Hematopoietic multipotent progenitor cell treated with erythropoietin and hydrocortisone succinate and interleukin-3 and kit ligand, for 17 days (in vitro differentiated cells): ENCODE results near the gene STX18.
"Not testable (repeated sequence)": the region's sequence is repeated elsewhere in the genome, so short reads cannot be mapped to it uniquely, and the experiment has no call there.

Experiments
- DNase-seq: peaks from one replicate; pipeline ENCODE4 v3.0.0-alpha.2; 2015; ENCODE audit warnings: low spot score

STX18 gene

GRCh38 chr4:4479366-4479765 lies 62.5 kb downstream of the STX18 start:
- DNase-seq, result no peak

DNA sequence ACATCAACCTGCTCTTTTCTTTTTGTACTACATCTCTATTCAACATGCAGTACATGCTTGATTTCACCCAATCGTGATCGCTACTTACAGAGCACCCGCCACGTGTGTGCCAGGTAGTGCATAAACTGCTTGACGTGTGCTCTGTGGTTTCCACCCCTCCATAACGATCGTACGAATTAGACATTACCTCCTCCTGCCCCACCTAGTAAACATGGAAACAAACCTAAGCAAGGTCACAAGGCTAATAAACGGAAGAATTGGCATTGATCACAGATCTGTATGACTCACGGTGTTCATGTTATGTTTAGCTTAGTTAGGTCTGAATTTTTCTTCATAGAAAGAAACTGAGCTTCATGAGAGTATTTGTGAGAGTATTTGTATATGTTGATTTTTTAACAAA lies 64.1 kb downstream of the STX18 start:
- no peak for DNase-seq

DNA sequence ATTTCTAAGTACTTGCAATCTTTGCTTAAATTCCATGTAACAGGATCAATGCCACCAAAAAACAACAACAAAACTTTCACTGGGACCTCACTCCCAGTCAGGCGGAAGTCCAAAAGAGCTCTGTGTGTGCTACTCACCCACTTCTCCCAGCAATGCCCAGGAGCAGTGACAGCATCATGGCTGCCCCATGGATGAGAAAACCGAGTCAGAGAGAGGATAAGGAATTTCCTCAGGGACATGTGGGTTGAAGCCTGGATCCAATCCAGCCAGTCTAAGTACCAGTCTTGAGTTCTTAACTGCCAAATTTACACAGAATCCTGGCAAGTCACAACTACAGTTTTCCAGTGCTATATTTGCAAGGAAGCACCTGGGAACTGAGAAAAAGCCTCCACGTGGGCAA lies 64.5 kb downstream of the STX18 start:
- DNase-seq, result no peak

- no peak for DNase-seq
Measured at GRCh38 chr4:4474476-4474875, 67.4 kb downstream of the STX18 start.

- no peak for DNase-seq
Measured at GRCh38 chr4:4472344-4472958, 69.4 kb downstream of the STX18 start.

- DNase-seq, result no peak
Measured at GRCh38 chr4:4471195-4471594, 70.7 kb downstream of the STX18 start.

- no peak for DNase-seq
Measured at GRCh38 chr4:4470208-4470607, 71.6 kb downstream of the STX18 start.

DNA sequence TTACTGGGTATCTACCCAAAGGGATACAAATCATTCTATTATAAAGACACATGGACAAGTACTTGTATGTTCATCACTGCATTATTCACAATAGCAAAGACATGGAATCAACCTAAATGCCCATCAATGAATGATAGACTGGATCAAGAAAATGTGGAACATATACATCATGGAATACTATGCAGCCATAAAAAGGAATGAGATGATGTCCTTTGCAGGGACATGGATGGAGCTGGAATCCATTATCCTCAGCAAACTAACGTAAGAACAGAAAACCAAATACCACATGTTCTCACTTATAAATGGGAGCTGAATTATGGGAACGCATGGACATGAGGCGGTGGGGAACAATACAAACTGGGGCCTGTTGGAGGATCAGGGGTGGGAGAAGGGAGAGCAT lies 76.6 kb downstream of the STX18 start:
- not testable (repeated sequence) for DNase-seq

GRCh38 chr4:4462970-4463369 lies 78.9 kb downstream of the STX18 start:
- DNase-seq, result no peak

DNA sequence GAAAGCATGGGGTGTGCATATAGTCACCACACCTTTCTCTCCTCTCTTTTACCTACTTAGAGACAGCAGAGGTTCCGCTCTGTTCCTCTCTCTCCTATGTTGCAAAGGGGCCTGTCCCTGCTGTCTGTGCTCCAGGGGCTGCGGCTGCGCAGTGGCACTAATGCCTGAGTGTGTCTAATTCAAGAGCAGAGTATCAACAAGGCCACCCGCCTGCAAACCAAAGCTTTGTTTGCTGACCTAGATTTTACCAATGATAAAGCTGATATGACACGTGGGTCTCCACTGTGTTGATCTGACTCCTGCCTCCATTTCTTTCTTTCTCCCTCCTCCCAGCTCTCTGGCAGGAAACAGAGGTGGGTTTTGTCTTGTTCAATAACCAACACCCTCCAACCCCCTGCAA lies 80.0 kb downstream of the STX18 start:
- no peak for DNase-seq

GRCh38 chr4:4461178-4461577 lies 80.7 kb downstream of the STX18 start:
- no peak for DNase-seq

GRCh38 chr4:4460759-4461158 lies 81.1 kb downstream of the STX18 start:
- DNase-seq, result no peak

DNA sequence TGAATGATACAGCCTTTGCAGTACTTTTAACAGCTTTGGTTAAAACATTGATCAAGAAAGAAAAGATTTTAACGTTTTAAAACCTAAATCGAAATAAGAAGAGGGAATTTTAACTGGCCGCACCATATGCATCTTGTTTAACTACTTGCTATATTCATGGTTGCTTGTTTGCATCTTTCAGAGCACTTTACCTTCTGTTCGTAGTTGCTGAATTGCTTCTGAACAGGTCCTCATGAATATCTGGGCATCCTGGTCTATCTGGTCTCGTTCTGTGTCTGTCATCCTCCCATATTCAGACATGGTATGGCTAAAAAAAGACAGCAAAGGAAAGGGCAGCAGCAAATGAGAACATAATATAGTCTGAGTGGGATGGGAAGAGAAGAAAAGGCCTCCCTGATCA lies 82.7 kb downstream of the STX18 start:
- no peak for DNase-seq

- no peak for DNase-seq
Measured at GRCh38 chr4:4457803-4458553, 83.9 kb downstream of the STX18 start.

GRCh38 chr4:4456816-4457578 lies 84.9 kb downstream of the STX18 start:
- no peak for DNase-seq

GRCh38 chr4:4456351-4456750 lies 85.5 kb downstream of the STX18 start:
- DNase-seq, result no peak

DNA sequence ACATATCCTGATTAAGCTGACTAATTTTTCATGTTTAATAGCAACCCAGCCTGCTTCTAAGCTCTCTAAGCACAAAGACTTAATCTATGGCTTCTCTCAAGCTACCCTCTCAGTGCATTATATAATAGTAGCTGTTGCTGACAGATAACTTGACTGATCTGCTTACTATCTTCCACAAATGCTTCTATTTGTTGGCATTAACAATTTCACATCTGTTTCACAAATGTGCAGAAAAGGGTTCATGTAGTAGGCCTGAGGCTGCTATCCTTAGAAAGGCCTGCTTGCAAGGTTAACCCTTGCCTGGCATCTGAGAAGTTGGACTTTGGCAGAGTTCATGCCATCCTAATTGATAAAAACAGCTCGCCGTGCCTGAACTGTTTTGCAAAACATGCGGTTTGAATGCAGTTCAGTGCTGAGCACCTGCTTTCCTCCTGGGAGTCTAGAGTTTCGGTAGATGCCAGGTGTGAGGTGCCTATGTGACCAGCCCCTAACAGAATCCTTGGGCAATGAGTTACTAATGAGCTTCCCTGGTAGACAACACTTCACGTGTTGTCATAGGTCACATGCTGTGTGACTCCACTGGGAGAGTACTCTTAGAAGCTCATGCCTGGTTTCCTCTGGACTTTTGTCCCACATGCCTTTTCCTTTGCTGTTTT lies 86.5 kb downstream of the STX18 start:
- no peak for DNase-seq

GRCh38 chr4:4446434-4446833 lies 95.4 kb downstream of the STX18 start:
- DNase-seq, result no peak

- peak; percentile 10 for DNase-seq
Measured at GRCh38 chr4:4443821-4444220, 98.0 kb downstream of the STX18 start.

- no peak for DNase-seq
Measured at GRCh38 chr4:4440333-4441061, 101.4 kb downstream of the STX18 start.

DNA sequence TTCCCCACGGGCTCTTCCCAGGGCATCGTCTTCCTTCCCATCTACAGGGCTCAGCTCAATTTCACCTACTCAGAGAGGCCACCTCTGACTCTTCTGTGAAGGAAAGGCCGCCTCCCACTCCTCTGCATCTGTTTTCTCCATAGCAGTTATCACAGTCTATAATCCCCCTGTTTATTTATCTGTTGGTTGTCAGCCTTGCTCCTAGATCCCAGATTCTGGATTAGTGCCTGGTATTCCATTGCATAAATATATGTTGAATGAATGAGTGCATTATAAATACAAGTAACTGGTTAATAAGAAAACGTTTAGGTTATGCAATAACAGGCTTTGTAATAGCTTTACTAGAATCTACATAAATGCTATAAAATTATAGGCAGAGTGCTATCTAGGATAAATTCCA lies 102.1 kb downstream of the STX18 start:
- DNase-seq, result no peak

DNA sequence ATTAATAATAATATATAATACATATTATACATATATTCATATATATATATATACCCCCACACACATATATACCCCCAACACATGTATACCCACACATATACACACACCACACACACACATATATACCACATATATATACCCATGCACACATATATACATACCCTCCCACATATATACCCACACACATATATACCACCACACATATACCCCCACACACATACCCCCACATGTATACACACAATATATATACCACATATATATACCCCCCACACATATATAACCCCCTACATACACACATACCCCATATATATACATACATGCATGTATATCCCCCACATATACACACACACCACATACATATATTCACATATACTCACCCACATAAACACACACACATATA lies 103.0 kb downstream of the STX18 start:
- DNase-seq, result no peak
